ENCODE measurements around the gene CCDC172.

DNA sequence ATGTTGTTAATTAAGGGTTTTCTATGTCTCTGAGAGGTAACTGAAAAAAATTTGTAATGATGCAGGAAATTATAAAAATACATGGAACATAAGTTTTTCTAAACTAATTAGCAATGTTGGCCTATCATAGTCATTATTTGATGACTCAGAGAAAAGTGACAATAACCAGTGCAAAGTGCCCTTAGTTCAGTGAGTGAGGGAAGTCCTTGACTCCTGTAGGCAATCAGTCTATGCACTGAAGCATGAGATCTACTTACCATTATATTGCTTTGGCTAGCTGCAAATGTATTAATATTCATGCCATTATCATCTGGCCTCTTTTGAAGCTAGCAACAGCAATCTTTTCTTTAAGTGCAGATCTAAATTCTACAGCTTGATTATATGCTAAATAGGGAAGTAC, 40.6 kb downstream of the CCDC172 start:
- TF ChIP-seq, protein P1, sequence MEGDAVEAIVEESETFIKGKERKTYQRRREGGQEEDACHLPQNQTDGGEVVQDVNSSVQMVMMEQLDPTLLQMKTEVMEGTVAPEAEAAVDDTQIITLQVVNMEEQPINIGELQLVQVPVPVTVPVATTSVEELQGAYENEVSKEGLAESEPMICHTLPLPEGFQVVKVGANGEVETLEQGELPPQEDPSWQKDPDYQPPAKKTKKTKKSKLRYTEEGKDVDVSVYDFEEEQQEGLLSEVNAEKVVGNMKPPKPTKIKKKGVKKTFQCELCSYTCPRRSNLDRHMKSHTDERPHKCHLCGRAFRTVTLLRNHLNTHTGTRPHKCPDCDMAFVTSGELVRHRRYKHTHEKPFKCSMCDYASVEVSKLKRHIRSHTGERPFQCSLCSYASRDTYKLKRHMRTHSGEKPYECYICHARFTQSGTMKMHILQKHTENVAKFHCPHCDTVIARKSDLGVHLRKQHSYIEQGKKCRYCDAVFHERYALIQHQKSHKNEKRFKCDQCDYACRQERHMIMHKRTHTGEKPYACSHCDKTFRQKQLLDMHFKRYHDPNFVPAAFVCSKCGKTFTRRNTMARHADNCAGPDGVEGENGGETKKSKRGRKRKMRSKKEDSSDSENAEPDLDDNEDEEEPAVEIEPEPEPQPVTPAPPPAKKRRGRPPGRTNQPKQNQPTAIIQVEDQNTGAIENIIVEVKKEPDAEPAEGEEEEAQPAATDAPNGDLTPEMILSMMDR (IDR thresholded peaks at IDR 0.05; ENCODE audit: insufficient read depth, low read depth, low read length), result no peak
- TF ChIP-seq EZH2 (IDR thresholded peaks at IDR 0.05; ENCODE audit: insufficient read depth, low read length), result no peak

Measured in astrocyte (in vitro differentiated cells and primary cell).